GM23338 (cell line): Measurements from ENCODE around the gene GTPBP1. TPM values are rescaled to one million over a fixed set of nuclear protein-coding genes. Genes with fewer than 3 reads are reported as not detected.

ENCODE experiments used
- ATAC-seq: fragments of 200-7000 bp; cut with Tn5 transposase; 3 replicates; pipeline ENCODE4 v1.9.1; 2020
- DNase-seq: peaks from one replicate; pipeline ENCODE4 v3.0.0-alpha.2; 2015; ENCODE audit warnings: low spot score
- H2AFZ ChIP-seq: fragments of 200-600 bp; sonication (generic); 2 replicates; pipeline ENCODE4 v1.8.0; 2016; ENCODE audit warnings: antibody characterized with exemption, mild to moderate bottlenecking, moderate library complexity
- H3F3A ChIP-seq: fragments of 200-600 bp; sonication (generic); replicated peaks from 2 replicates; pipeline ENCODE4 v1.8.0; 2017; ENCODE audit warnings: antibody characterized with exemption, mixed run types, low read depth
- H3K27ac ChIP-seq: fragments of 200-600 bp; sonication (generic); 2 replicates; pipeline ENCODE4 v1.6.1; 2016; ENCODE audit warnings: low read depth
- H3K27me3 ChIP-seq: fragments of 200-600 bp; sonication (generic); 2 replicates; pipeline ENCODE4 v1.8.0; 2016; ENCODE audit warnings: mild to moderate bottlenecking, mixed run types, moderate library complexity; ENCODE audit not compliant: insufficient read depth
- H3K36me3 ChIP-seq: fragments of 200-600 bp; sonication (generic); 2 replicates; pipeline ENCODE4 v1.8.0; 2016; ENCODE audit warnings: mild to moderate bottlenecking; ENCODE audit not compliant: insufficient read depth
- H3K4me1 ChIP-seq: fragments of 200-600 bp; sonication (generic); 2 replicates; pipeline ENCODE4 v1.8.0; 2016; ENCODE audit warnings: mild to moderate bottlenecking, moderate library complexity; ENCODE audit not compliant: insufficient read depth
- H3K4me2 ChIP-seq: fragments of 200-600 bp; sonication (generic); 2 replicates; pipeline ENCODE4 v1.7.1; 2017; ENCODE audit warnings: mixed run types
- H3K4me3 ChIP-seq: fragments of 200-600 bp; sonication (generic); 2 replicates; pipeline ENCODE4 v1.6.1; 2016; ENCODE audit warnings: mixed run types
- H3K79me2 ChIP-seq: fragments of 200-600 bp; sonication (generic); replicated peaks from 2 replicates; pipeline ENCODE4 v1.8.0; 2017; ENCODE audit warnings: mild to moderate bottlenecking; ENCODE audit not compliant: insufficient read depth
- H3K9me2 ChIP-seq: fragments of 200-600 bp; sonication (generic); 2 replicates; pipeline ENCODE4 v1.8.0; 2017; ENCODE audit not compliant: insufficient read depth
- H4K20me1 ChIP-seq: fragments of 200-600 bp; sonication (generic); replicated peaks from 2 replicates; pipeline ENCODE4 v1.8.0; 2017; ENCODE audit warnings: mild to moderate bottlenecking; ENCODE audit not compliant: insufficient read depth
- H3K27ac Mint-ChIP-seq: 2 replicates; pipeline ENCODE4 v1.8.0; 2020; ENCODE audit warnings: inconsistent platforms, mild to moderate bottlenecking, moderate library complexity, mixed read lengths
- H3K27me3 Mint-ChIP-seq: 3 replicates; pipeline ENCODE4 v1.8.0; 2022; ENCODE audit warnings: low read depth, mild to moderate bottlenecking, moderate library complexity, mixed read lengths, inconsistent platforms; ENCODE audit not compliant: insufficient read depth, poor library complexity
- H3K36me3 Mint-ChIP-seq: 3 replicates; pipeline ENCODE4 v1.8.0; 2021; ENCODE audit warnings: low read depth, mild to moderate bottlenecking, inconsistent platforms, moderate library complexity, mixed read lengths
- H3K4me1 Mint-ChIP-seq: 3 replicates; pipeline ENCODE4 v1.8.0; 2020; ENCODE audit warnings: mild to moderate bottlenecking, inconsistent platforms, mixed read lengths
- H3K4me3 Mint-ChIP-seq: 3 replicates; pipeline ENCODE4 v1.8.0; 2021; ENCODE audit warnings: moderate library complexity, mild to moderate bottlenecking, inconsistent platforms, mixed read lengths
- H3K9me3 Mint-ChIP-seq: 3 replicates; pipeline ENCODE4 v1.8.0; 2020; ENCODE audit warnings: moderate library complexity, mild to moderate bottlenecking, inconsistent platforms, mixed read lengths
- CREB1 ChIP-seq: fragments of 250-450 bp; sonication (Bioruptor Pico); IDR thresholded peaks from 2 replicates; pipeline ENCODE4 v1.5.0; 2020; ENCODE audit warnings: low read depth, mild to moderate bottlenecking, moderate library complexity
- CTCF ChIP-seq, 2 experiments: fragments of 200-600 bp in 1 of 2; sonication (generic) in 1 of 2; conservative IDR thresholded peaks; 2 replicates each; pipeline versions ENCODE4 v1.5.1 to v1.6.1; 2016 to 2017; ENCODE audit warnings: antibody characterized with exemption in 2 of 2, low read depth in 2 of 2, mild to moderate bottlenecking in 2 of 2, moderate library complexity in 1 of 2
- ETS1 ChIP-seq: IDR thresholded peaks from 2 replicates; pipeline ENCODE4 v1.6.1; 2016; ENCODE audit warnings: antibody characterized with exemption
- EZH2 ChIP-seq: fragments of 200-600 bp; sonication (generic); IDR thresholded peaks from one replicate; pipeline ENCODE4 v1.8.0; 2017; ENCODE audit warnings: antibody characterized with exemption, mild to moderate bottlenecking, low read depth; ENCODE audit not compliant: unreplicated experiment
- EZH2phosphoT487 ChIP-seq: fragments of 200-600 bp; sonication (generic); IDR thresholded peaks from one replicate; pipeline ENCODE4 v1.8.1; 2018; ENCODE audit warnings: antibody characterized with exemption; ENCODE audit not compliant: unreplicated experiment
- JUNB ChIP-seq: IDR thresholded peaks from one replicate; pipeline ENCODE4 v1.6.1; 2016; ENCODE audit warnings: antibody characterized with exemption; ENCODE audit not compliant: unreplicated experiment
- NANOG ChIP-seq: IDR thresholded peaks from 2 replicates; pipeline ENCODE4 v1.6.1; 2016; ENCODE audit warnings: antibody characterized with exemption, borderline replicate concordance
- POLR2AphosphoS5 ChIP-seq: IDR thresholded peaks from 2 replicates; pipeline ENCODE4 v1.6.1; 2016; ENCODE audit warnings: antibody characterized with exemption, low read depth
- REST ChIP-seq: IDR thresholded peaks from one replicate; pipeline ENCODE4 v1.6.1; 2018; ENCODE audit warnings: antibody characterized with exemption; ENCODE audit not compliant: unreplicated experiment
- STAT1 ChIP-seq: IDR thresholded peaks from one replicate; pipeline ENCODE4 v1.6.1; 2016; ENCODE audit warnings: antibody characterized with exemption; ENCODE audit not compliant: unreplicated experiment
- ZNF114 ChIP-seq: fragments of 250-450 bp; sonication (Bioruptor Pico); IDR thresholded peaks from 2 replicates; pipeline ENCODE4 v1.5.0; 2020; ENCODE audit warnings: mild to moderate bottlenecking, moderate library complexity
- ZNF331 ChIP-seq: fragments of 250-450 bp; sonication (Bioruptor Pico); IDR thresholded peaks from 2 replicates; pipeline ENCODE4 v1.5.0; 2020; ENCODE audit warnings: low read depth, mild to moderate bottlenecking, moderate library complexity
- ZNF462 ChIP-seq: fragments of 250-450 bp; sonication (Bioruptor Pico); IDR thresholded peaks from 2 replicates; pipeline ENCODE4 v1.5.0; 2020; ENCODE audit warnings: mild to moderate bottlenecking, moderate library complexity
- polyA plus RNA-seq: library from polyadenylated mRNA; unstranded; fragments of >200 nt; fragmentation: Nextera tagmentation; extraction: Ambion mirVana; gene quantifications from 2 replicates; pipeline ENCODE4 v1.2.1, GENCODE V29; 2016
- total RNA-seq: library from RNA; depleted of rRNA; stranded (reverse); fragments of >200 nt; shearing (Covaris generic); gene quantifications from 2 replicates; pipeline ENCODE4 v1.2.3, GENCODE V29; 2014

Gene GTPBP1
- total and polyA plus RNA-seq, 2 experiments from 2014 or later: 27.2 to 88.4 TPM

GRCh38 chr22:38759005-38759404 lies 53.3 kb downstream of the GTPBP1 start:
- Mint-ChIP-seq H3K4me1 (peaks cover 14% of the 10 kb centered on the region), H3K36me3 (no peaks in the 10 kb centered on the region), H3K27me3 (peaks cover 21% of the 10 kb centered on the region), H3K9me3 (no peaks in the 10 kb centered on the region; the same call in 2 of the 3 replicates), H3K27ac (no peak overlapping the region), H3K4me3 (no peak overlapping the region)
- Histone ChIP-seq H3K27ac (no peak overlapping the region), H3K4me3 (no peak overlapping the region), H3K9me2 (no peaks in the 10 kb centered on the region), H3K79me2 (no peaks in the 10 kb centered on the region), H3F3A (peaks cover 3% of the 10 kb centered on the region; the same call in 1 of the 2 replicates), H3K27me3 (peaks cover 14% of the 10 kb centered on the region; the same call in 1 of the 2 replicates), H3K4me1 (peaks cover 15% of the 10 kb centered on the region; the same call in 1 of the 2 replicates), H3K4me2 (no peak overlapping the region), H4K20me1 (no peaks in the 10 kb centered on the region), H2AFZ (no peak overlapping the region), H3K36me3 (no peaks in the 10 kb centered on the region)
- no peak for DNase-seq
- ATAC-seq: no peak
- no peak for TF ChIP-seq ZNF331 (CRISPR knock-in tag)
- no peak for TF ChIP-seq ETS1
- no peak for TF ChIP-seq REST
- TF ChIP-seq NANOG: no peak
- no peak for TF ChIP-seq STAT1
- no peak for TF ChIP-seq POLR2AphosphoS5
- no peak for TF ChIP-seq CREB1 (CRISPR knock-in tag)
- no peak for TF ChIP-seq JUNB
- no peak for TF ChIP-seq ZNF114 (CRISPR knock-in tag)
- no peak for TF ChIP-seq EZH2
- no peak for TF ChIP-seq ZNF462
- no peak for TF ChIP-seq EZH2phosphoT487
- no peak for TF ChIP-seq CTCF (conservative IDR thresholded peaks at IDR 0.05; ENCODE audit: low read depth in 2 of 2)
